Neural cell (in vitro differentiated cells): ENCODE data around the gene USP53. TPM values are rescaled to one million over a fixed set of nuclear protein-coding genes. Genes with fewer than 3 reads are reported as not detected.
A peak's percentile ranks its signal among the peaks of the same experiment; 100 is the strongest.

Experiments used
- H2AFZ ChIP-seq: fragments of 200-600, 300-800 bp; sonication (generic), shearing (Covaris generic); 2 replicates; pipeline ENCODE4 v1.6.0; 2014; ENCODE audit warnings: low read depth, mild to moderate bottlenecking, antibody characterized with exemption, low read length, moderate library complexity
- H3F3A ChIP-seq: fragments of 200-600 bp; shearing (Covaris generic); 2 replicates; pipeline ENCODE4 v1.6.1; 2016; ENCODE audit warnings: mild to moderate bottlenecking, moderate library complexity, mixed read lengths, antibody characterized with exemption, low read length; ENCODE audit not compliant: insufficient read depth, poor library complexity, severe bottlenecking
- H3K27ac ChIP-seq: fragments of 200-600, 300-800 bp; sonication (generic), shearing (Covaris generic); 2 replicates; pipeline ENCODE4 v1.5.1; 2014; ENCODE audit warnings: mild to moderate bottlenecking, low read length, moderate library complexity
- H3K27me3 ChIP-seq: fragments of 300-800, 200-600 bp; sonication (generic), shearing (Covaris generic); 2 replicates; pipeline ENCODE4 v1.6.0; 2014; ENCODE audit warnings: mild to moderate bottlenecking, low read depth, low read length, moderate library complexity; ENCODE audit not compliant: insufficient read depth
- H3K36me3 ChIP-seq: fragments of 300-800, 200-600 bp; sonication (generic), shearing (Covaris generic); 2 replicates; pipeline ENCODE4 v1.5.1; 2014; ENCODE audit warnings: mild to moderate bottlenecking, antibody characterized with exemption, low read length, moderate library complexity; ENCODE audit not compliant: insufficient read depth
- H3K4me2 ChIP-seq: fragments of 300-800, 200-600 bp; sonication (generic), shearing (Covaris generic); 2 replicates; pipeline ENCODE4 v1.6.0; 2014; ENCODE audit warnings: mild to moderate bottlenecking, low read length
- H3K4me3 ChIP-seq: fragments of 300-800, 200-600 bp; sonication (generic), shearing (Covaris generic); 2 replicates; pipeline ENCODE4 v1.5.1; 2014; ENCODE audit warnings: mild to moderate bottlenecking, low read length, moderate library complexity
- H3K79me2 ChIP-seq: fragments of 200-600 bp; shearing (Covaris generic); replicated peaks from 2 replicates; pipeline ENCODE4 v1.6.0; 2014; ENCODE audit warnings: mild to moderate bottlenecking, low read length, moderate library complexity; ENCODE audit not compliant: insufficient read depth
- H3K9ac ChIP-seq: fragments of 300-800, 200-600 bp; sonication (generic), shearing (Covaris generic); 2 replicates; pipeline ENCODE4 v1.6.1; 2016; ENCODE audit warnings: mild to moderate bottlenecking, low read length, mixed read lengths
- H3K9me2 ChIP-seq: fragments of 200-600 bp; shearing (Covaris generic); 2 replicates; pipeline ENCODE4 v1.6.1; 2016; ENCODE audit warnings: mild to moderate bottlenecking, low read length, mixed read lengths; ENCODE audit not compliant: insufficient read depth
- H3K9me3 ChIP-seq: fragments of 200-600, 300-800 bp; sonication (generic), shearing (Covaris generic); 2 replicates; pipeline ENCODE4 v1.6.1; 2016; ENCODE audit warnings: mild to moderate bottlenecking, mixed run types, low read length, moderate library complexity, mixed read lengths
- H4K20me1 ChIP-seq: fragments of 200-600 bp; shearing (Covaris generic); 2 replicates; pipeline ENCODE4 v1.6.1; 2016; ENCODE audit warnings: mild to moderate bottlenecking, mixed run types; ENCODE audit not compliant: insufficient read depth
- EP300 ChIP-seq: fragments of 450-650 bp; conservative IDR thresholded peaks from 2 replicates; pipeline ENCODE4 v1.6.1; 2014; ENCODE audit warnings: antibody characterized with exemption, mild to moderate bottlenecking, moderate library complexity; ENCODE audit not compliant: poor library complexity, severe bottlenecking
- EZH2 ChIP-seq: fragments of 200-600, 300-800 bp; shearing (Covaris generic), sonication (generic); IDR thresholded peaks from 2 replicates; pipeline ENCODE4 v1.6.1; 2014; ENCODE audit warnings: antibody characterized with exemption, low read length, borderline replicate concordance, mild to moderate bottlenecking; ENCODE audit not compliant: insufficient read depth, poor library complexity, severe bottlenecking
- MXI1 ChIP-seq: fragments of 450-650 bp; conservative IDR thresholded peaks from 2 replicates; pipeline ENCODE4 v1.6.1; 2014; ENCODE audit warnings: antibody characterized with exemption, mild to moderate bottlenecking; ENCODE audit not compliant: poor library complexity, severe bottlenecking
- POLR2AphosphoS5 ChIP-seq: IDR thresholded peaks from 2 replicates; pipeline ENCODE4 v1.6.1; 2012
- RAD21 ChIP-seq: fragments of 450-650 bp; conservative IDR thresholded peaks from 2 replicates; pipeline ENCODE4 v1.6.1; 2014; ENCODE audit warnings: antibody characterized with exemption, mild to moderate bottlenecking, moderate library complexity
- SMC3 ChIP-seq: fragments of 450-650 bp; conservative IDR thresholded peaks from 2 replicates; pipeline ENCODE4 v1.6.1; 2014; ENCODE audit warnings: antibody characterized with exemption, mild to moderate bottlenecking, moderate library complexity; ENCODE audit not compliant: poor library complexity
- TAF1 ChIP-seq: IDR thresholded peaks from 2 replicates; pipeline ENCODE4 v1.6.1; 2012; ENCODE audit warnings: low read depth
- polyA plus RNA-seq: library from polyadenylated mRNA; depleted of rRNA; stranded (reverse); fragments of >200 nt; gene quantifications from 2 replicates; pipeline ENCODE4 v1.2.3, GENCODE V29; 2014
- TF ChIP-seq, protein P1 (sequence below): fragments of 450-650 bp; IDR thresholded peaks from 2 replicates; pipeline ENCODE4 v1.5.1; 2014; ENCODE audit warnings: antibody characterized with exemption, mild to moderate bottlenecking, moderate library complexity; ENCODE audit not compliant: poor library complexity, severe bottlenecking
- TF ChIP-seq, protein P2 (sequence below): IDR thresholded peaks from 2 replicates; pipeline ENCODE4 v1.6.1; 2012; ENCODE audit warnings: borderline replicate concordance

The USP53 gene
- polyA plus RNA-seq, 1 donor from 2014 or later, result 5.0 TPM

DNA sequence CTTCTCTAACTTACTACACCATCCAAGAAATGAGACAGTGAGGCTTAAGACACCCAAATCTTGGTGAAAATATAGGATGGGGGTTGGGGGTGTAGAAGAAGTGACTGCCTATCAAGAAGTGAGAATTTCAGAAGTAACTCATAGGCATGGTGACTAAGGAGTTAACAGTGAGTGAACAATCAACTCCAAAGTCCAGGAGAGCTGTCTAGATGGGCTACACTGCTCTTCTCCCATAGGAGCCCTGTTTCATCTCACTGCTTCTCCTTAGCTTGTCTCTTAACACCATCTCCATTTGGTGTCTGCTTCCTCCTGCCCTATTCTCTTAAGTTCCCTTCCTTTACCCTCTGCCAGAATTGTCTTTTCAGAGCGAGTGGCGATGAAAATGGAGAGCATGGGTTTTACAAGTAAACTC is 86.8 kb downstream of the USP53 start:
- Histone ChIP-seq H4K20me1 (no peaks in the 10 kb centered on the region), H3K36me3 (no peaks in the 10 kb centered on the region), H3F3A (no peaks in the 10 kb centered on the region), H3K9me3 (no peaks in the 10 kb centered on the region), H3K9me2 (no peaks in the 10 kb centered on the region), H3K27me3 (no peaks in the 10 kb centered on the region), H3K9ac (no peak overlapping the region), H3K27ac (no peak overlapping the region), H3K79me2 (peaks cover 14% of the 10 kb centered on the region), H3K4me2 (peak overlapping the region; percentile 72), H2AFZ (no peak overlapping the region), H3K4me3 (peak overlapping the region; percentile 86)
- TF ChIP-seq, protein P1, sequence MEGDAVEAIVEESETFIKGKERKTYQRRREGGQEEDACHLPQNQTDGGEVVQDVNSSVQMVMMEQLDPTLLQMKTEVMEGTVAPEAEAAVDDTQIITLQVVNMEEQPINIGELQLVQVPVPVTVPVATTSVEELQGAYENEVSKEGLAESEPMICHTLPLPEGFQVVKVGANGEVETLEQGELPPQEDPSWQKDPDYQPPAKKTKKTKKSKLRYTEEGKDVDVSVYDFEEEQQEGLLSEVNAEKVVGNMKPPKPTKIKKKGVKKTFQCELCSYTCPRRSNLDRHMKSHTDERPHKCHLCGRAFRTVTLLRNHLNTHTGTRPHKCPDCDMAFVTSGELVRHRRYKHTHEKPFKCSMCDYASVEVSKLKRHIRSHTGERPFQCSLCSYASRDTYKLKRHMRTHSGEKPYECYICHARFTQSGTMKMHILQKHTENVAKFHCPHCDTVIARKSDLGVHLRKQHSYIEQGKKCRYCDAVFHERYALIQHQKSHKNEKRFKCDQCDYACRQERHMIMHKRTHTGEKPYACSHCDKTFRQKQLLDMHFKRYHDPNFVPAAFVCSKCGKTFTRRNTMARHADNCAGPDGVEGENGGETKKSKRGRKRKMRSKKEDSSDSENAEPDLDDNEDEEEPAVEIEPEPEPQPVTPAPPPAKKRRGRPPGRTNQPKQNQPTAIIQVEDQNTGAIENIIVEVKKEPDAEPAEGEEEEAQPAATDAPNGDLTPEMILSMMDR, result no peak
- TF ChIP-seq POLR2AphosphoS5, result no peak
- no peak for TF ChIP-seq RAD21
- TF ChIP-seq MXI1, result no peak
- no peak for TF ChIP-seq EZH2
- TF ChIP-seq, protein P2, sequence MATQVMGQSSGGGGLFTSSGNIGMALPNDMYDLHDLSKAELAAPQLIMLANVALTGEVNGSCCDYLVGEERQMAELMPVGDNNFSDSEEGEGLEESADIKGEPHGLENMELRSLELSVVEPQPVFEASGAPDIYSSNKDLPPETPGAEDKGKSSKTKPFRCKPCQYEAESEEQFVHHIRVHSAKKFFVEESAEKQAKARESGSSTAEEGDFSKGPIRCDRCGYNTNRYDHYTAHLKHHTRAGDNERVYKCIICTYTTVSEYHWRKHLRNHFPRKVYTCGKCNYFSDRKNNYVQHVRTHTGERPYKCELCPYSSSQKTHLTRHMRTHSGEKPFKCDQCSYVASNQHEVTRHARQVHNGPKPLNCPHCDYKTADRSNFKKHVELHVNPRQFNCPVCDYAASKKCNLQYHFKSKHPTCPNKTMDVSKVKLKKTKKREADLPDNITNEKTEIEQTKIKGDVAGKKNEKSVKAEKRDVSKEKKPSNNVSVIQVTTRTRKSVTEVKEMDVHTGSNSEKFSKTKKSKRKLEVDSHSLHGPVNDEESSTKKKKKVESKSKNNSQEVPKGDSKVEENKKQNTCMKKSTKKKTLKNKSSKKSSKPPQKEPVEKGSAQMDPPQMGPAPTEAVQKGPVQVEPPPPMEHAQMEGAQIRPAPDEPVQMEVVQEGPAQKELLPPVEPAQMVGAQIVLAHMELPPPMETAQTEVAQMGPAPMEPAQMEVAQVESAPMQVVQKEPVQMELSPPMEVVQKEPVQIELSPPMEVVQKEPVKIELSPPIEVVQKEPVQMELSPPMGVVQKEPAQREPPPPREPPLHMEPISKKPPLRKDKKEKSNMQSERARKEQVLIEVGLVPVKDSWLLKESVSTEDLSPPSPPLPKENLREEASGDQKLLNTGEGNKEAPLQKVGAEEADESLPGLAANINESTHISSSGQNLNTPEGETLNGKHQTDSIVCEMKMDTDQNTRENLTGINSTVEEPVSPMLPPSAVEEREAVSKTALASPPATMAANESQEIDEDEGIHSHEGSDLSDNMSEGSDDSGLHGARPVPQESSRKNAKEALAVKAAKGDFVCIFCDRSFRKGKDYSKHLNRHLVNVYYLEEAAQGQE, result no peak
- no peak for TF ChIP-seq SMC3
- TF ChIP-seq EP300, result no peak
- no peak for TF ChIP-seq TAF1

DNA sequence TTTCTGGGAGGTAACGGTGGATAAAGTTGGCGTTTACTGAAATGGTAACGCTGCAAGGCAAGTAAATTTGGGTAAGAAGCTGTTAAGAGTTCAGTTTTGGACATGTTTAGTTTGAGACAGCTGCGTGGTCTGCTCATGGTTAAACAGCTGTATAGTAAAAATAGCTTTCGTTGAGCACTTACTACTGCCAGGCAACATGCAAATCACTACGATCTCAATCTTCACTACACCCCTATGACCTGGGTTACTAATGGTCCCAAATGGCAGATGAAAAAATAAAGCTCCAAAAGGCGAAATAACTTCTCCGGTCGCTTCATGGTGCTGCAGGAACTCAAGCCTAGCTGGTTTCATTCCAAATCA is 87.2 kb downstream of the USP53 start:
- Histone ChIP-seq H3K9ac (peak overlapping the region; percentile 62), H3K9me2 (no peaks in the 10 kb centered on the region), H3K27ac (no peak overlapping the region), H3K9me3 (no peaks in the 10 kb centered on the region), H3K36me3 (no peaks in the 10 kb centered on the region), H2AFZ (peak overlapping the region; percentile 85), H4K20me1 (no peaks in the 10 kb centered on the region), H3F3A (no peaks in the 10 kb centered on the region), H3K4me2 (peak overlapping the region; percentile 72), H3K4me3 (peak overlapping the region; percentile 86), H3K27me3 (no peaks in the 10 kb centered on the region), H3K79me2 (peaks cover 14% of the 10 kb centered on the region)
- TF ChIP-seq POLR2AphosphoS5, result no peak
- TF ChIP-seq RAD21, result no peak
- TF ChIP-seq TAF1, result no peak
- TF ChIP-seq, protein P1, result no peak
